Loucy (cell line): ENCODE measurements around the gene SYCP1.

Source experiments
- CTCF ChIP-seq: fragments of 200-600 bp; sonication (generic); conservative IDR thresholded peaks from 2 replicates; pipeline ENCODE4 v1.5.1; 2014; ENCODE audit warnings: mild to moderate bottlenecking, antibody characterized with exemption, low read length
- EZH2phosphoT487 ChIP-seq: fragments of 200-600 bp; IDR thresholded peaks from 2 replicates; pipeline ENCODE4 v1.6.1; 2018; ENCODE audit warnings: antibody characterized with exemption, mild to moderate bottlenecking, moderate library complexity, borderline replicate concordance

GRCh38 chr1:115036814-115037507 is 182.3 kb downstream of the SYCP1 start:
- no peak for TF ChIP-seq CTCF
- no peak for TF ChIP-seq EZH2phosphoT487
